ENCODE data around the gene RAVER2. TPM values are rescaled to one million over a fixed set of nuclear protein-coding genes. Genes with fewer than 3 reads are reported as not detected.

The RAVER2 gene, protein sequence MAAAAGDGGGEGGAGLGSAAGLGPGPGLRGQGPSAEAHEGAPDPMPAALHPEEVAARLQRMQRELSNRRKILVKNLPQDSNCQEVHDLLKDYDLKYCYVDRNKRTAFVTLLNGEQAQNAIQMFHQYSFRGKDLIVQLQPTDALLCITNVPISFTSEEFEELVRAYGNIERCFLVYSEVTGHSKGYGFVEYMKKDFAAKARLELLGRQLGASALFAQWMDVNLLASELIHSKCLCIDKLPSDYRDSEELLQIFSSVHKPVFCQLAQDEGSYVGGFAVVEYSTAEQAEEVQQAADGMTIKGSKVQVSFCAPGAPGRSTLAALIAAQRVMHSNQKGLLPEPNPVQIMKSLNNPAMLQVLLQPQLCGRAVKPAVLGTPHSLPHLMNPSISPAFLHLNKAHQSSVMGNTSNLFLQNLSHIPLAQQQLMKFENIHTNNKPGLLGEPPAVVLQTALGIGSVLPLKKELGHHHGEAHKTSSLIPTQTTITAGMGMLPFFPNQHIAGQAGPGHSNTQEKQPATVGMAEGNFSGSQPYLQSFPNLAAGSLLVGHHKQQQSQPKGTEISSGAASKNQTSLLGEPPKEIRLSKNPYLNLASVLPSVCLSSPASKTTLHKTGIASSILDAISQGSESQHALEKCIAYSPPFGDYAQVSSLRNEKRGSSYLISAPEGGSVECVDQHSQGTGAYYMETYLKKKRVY
- 10 to 100 TPM; 11.7 to 20.3 TPM for total RNA-seq

DNA sequence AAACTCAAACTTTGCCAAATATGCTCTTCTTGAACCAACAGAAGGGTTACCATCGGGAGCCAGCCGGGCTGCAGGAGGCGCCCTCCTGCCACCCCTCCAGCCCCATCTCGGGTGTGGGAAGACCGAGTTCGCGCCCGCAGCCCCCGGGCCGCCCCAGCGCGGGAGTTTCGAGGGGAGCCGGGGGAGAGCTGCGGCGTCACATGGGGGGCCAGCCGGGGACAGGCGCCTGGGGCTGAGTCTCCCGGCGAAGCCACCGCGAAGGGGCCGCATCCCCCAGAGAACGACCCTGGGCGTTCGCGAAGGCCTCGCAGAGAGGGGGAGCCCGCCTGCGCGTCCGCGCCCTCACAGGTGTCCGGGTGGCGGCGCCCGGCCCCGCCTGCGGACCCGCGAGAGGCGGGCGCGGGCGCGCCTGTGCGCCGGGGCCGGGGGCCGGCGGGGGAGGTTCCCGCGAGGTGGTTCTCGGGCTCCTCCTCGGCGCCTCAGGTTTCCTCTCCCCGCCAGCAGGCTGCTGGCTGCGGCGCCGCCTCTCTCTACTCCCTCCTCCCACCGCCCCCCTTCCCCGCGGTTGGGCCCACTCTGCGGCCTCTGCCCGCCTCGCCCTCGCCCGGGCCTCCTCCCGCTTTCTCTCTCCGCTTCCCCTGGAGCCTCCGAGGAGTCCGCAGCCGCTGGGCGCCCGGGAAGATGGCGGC is at the start of gene RAVER2:
RAVER2 (plus strand) TSS at position 584 of the 689 bp plus-strand sequence; CDS start at position 682, 98 bp downstream.

Other genes with a start within 250 kb of the RAVER2 start
- gene JAK1, start 221.5 kb downstream of the RAVER2 start, total RNA-seq, result 10 to 100 TPM; 57.6 to 58.2 TPM